T-helper 1 cell treated with Interleukin-12 subunit alpha and Interleukin-12 subunit beta and Interleukin-4 antibody, amounts not matched to agents 30 ng/mL and 1 ng/mL, for 36 hours (primary cell): ENCODE measurements around the gene C3AR1. TPM values are rescaled to one million over a fixed set of nuclear protein-coding genes. Genes with fewer than 3 reads are reported as not detected.
"Not testable (repeated sequence)": the region's sequence is repeated elsewhere in the genome, so short reads cannot be mapped to it uniquely, and the experiment has no call there.

Experiments used
- intact Hi-C: fragments of 100-400 bp; cut with micrococcal nuclease; formaldehyde crosslinking; loops from one replicate; pipeline ENCODE4 v1.15.1; 2024
- total RNA-seq: library from RNA; stranded (reverse); gene quantifications from 2 replicates; pipeline ENCODE4 v1.2.3, GENCODE V29; 2022

C3AR1 gene
- total RNA-seq, 1 donor from 2014 or later, result 5.8 TPM

DNA sequence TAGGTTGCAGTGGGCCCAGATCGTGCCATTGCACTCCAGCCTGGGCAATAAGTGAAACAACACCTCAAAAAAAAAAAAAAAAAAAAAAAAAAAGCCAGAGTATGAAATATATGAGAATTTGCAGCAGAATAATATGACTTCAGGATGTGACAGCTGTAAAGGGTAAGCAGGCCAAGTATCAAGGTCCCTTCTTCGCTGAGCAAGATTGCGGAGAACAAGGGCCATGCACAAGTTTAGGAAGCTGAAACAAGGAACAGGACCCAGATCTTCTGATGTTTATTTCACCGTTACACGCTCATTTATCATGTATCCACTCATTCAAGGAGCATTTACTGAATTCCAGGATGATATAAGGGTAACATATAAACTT lies 34.3 kb downstream of the C3AR1 start:
- intact Hi-C loops, result loop anchor here (1.0 to 5.0 kb wide), 3 partner anchors 50 to 1160 kb away; partner anchors contain the start of genes NECAP1 and SPSB2

- intact Hi-C loops, result loop anchor here (5.0 kb wide), 1 partner anchor 1159 kb away; the partner anchor contains the start of gene SPSB2
Measured at GRCh38 chr12:8031017-8031416, 35.1 kb downstream of the C3AR1 start.

- intact Hi-C loops, result loop anchor here (5.0 kb wide), 1 partner anchor 1158 kb away; the partner anchor contains the start of gene SPSB2
Measured at GRCh38 chr12:8030189-8030588, 36.0 kb downstream of the C3AR1 start.

DNA sequence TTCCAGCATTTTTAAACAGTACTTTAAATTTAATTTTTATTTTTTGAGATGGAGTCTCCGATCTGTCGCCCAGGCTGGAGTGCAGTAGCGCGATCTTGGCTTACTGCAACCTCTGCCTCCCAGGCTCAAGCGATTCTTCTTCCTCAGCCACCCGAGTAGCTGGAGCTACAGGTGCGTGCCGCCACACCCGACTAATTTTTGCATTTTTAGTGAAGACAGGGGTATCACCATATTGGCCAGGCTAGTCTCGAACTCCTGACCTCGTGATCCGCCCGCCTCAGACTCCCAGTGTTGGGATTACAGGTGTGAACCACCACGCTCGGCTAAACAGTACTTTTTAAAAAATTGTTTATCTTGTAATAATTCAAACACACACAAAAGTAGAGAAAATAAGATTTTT lies 37.9 kb downstream of the C3AR1 start:
- intact Hi-C loops, result no loop called here

- intact Hi-C loops, result no loop called here
Measured at GRCh38 chr12:8027856-8028255, 38.3 kb downstream of the C3AR1 start.

- intact Hi-C loops, result loop anchor here (1.0 kb wide), 10 partner anchors 8 to 837 kb away; partner anchors contain the start of genes C3AR1, NECAP1, PEX5 and SLC2A3
Measured at GRCh38 chr12:8026291-8026900, 39.8 kb downstream of the C3AR1 start.

GRCh38 chr12:8018666-8019581 lies 47.2 kb downstream of the C3AR1 start:
- intact Hi-C loops, result no loop called here

DNA sequence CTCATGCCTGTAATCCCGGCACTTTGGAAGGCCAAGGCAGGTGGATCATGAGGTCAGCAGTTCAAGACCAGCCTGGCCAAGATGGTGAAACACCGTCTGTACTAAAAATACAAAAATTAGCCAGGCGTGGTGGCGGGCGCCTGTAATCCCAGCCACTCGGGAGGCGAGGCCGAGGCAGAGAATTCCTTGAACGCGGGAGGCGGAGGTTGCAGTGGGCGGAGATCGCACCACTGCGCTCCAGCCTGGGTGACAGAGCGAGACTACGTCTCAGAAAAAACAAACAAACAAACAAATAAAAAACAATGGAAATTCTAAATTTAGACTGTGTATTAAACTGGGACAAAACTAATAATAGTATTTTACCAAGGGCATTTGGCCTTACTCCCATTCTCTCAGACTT lies 47.9 kb downstream of the C3AR1 start:
- intact Hi-C loops, result not testable (repeated sequence)

DNA sequence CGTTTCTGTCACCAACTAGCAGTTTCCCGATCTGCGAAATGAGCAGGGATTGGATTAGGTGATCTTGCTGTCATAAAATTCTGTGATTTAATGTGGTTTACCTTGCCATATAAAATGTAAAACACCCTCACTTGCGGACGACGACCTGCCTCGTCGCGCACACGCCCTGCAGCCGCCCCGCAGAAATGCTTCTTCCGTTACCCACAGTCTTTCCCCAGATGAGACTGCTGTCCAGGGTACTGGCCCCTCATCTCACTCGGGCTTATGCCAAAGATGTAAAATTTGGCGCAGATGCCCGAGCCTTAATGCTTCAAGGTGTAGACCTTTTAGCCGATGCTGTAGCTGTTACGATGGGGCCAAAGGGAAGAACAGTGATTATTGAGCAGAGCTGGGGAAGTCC lies 51.3 kb downstream of the C3AR1 start:
- intact Hi-C loops, result no loop called here

GRCh38 chr12:8012651-8013309 lies 53.4 kb downstream of the C3AR1 start:
- intact Hi-C loops, result no loop called here

DNA sequence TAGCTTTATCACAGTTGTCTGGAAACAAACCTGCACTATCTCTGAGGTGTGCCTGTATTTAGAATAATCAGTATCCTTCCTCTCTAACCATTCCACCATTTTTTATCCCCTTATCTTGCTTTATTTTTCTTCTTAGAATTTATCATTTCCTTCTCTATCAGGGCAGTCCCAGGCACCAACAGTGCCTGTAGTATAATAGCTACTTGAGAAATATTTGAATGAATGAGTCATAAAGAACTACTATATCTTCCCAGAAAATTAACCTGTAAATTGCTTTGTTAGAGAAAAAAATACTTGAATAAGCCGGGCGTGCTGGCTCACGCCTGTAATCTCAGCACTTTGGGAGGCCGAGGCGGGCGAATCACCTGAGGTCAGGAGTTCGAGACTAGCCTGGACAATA lies 54.8 kb downstream of the C3AR1 start:
- intact Hi-C loops, result no loop called here

Other genes starting within 250 kb of the C3AR1 start
- gene SLC2A14, start 193.4 kb downstream of the C3AR1 start, total RNA-seq, result 0.10 TPM in 1 of 2 replicates, not detected in the other
- gene SLC2A3, start 130.2 kb downstream of the C3AR1 start, total RNA-seq, result 351 and 353 TPM in 2 replicates
- gene FOXJ2, start 33.6 kb downstream of the C3AR1 start, total RNA-seq, result 18.0 and 18.2 TPM in 2 replicates
- gene NECAP1, start 15.9 kb upstream of the C3AR1 start, total RNA-seq, result 40.2 and 47.4 TPM in 2 replicates
- gene CLEC4A, start 57.3 kb upstream of the C3AR1 start, total RNA-seq, result 0.39 and 0.46 TPM in 2 replicates
- not detected in 2 replicates for gene ZNF705A, start 90.7 kb upstream of the C3AR1 start, total RNA-seq
- 0.07 TPM in 1 of 2 replicates, not detected in the other for gene FAM90A1, start 161.3 kb upstream of the C3AR1 start, total RNA-seq